ENCODE data around the gene GFOD1.
A peak's percentile ranks its signal among the peaks of the same experiment; 100 is the strongest.

GFOD1 gene

DNA sequence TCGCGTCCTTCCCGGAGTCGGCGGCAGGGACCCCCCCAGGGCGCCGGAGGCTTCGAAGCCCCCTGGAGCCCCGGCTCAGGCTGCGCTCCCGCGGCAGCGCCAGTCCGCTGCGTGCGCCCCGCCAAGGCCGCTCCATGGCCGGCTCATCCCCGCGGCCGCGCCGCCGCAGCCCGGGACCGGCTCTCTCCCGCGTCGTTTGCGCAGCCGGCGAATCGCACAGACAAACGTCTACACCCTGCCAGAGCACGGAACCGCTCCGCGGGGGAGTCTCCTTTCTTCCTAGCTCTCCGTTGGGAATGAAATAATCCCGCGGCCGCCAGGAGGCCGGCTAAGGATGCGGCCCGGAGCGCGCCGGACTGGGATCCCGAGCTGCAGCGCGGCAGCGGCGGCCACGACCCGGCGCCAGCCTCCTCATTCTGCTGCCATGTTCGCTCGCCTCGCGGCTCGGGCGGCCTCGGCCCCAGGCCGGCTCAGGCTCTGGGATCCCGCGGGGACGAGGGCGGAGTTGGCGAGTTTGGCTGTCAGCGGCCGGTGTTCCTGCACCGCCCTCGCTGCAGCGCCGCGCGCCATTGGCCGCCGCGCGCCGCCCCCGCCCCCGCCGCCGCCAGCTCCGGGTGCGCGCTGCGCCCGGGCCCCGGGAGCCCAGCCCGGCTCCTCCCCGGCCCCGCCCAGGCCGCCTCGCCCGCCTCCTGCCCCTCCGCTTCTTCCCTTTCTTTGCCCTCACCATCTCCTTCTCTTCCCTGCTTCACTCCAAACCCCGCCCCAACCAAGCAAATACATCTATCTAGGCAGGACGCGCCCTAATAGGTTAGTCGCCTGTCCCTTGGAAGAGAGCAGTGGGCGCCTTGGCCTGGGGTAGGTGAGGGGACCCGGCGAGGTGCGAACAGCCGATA is at the start of gene GFOD1:
GFOD1 (minus strand) TSS at position 479 of the 893 bp plus-strand sequence. CDS start 710 bp downstream, outside the sequence.
- peak; percentile 27 for FAIRE-seq
- DNase-seq (ENCODE audit: low spot score) = peak; percentile 93

DNA sequence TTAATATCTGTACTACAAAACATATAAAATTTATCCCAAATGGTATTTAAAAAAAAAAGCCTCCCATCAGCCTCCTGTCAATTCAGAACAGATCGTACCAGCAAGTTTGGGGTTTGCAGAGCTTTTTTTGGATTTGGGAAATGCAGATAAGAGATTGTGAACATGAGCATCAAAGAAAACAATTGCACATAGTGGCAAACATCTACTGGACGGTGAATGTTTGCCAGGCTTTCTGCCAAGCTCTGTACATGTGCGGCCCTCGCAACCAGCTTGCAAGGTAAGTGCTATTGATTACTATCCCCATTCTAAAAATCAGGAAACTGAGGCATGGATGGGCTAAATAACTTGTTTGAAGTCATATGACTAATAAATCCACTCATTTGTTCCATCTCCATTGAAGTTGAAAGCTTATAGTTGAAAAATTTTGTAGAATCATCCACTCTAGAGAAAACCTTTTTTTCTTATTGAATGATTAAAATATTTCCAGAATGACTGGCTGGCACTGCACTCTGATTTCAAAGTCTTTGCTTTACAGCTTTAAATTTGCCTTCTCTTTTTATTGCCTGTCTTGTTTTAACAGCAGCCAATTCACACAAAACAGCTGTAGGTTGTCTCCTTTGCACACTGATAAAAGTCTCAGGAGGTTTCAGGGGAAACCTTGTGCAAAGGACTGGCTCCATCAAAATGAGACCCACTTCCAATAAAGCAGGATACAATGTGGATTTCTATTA is 49.6 kb upstream of the GFOD1 start:
- no peak for DNase-seq (ENCODE audit: low spot score)
- no peak for FAIRE-seq

DNA sequence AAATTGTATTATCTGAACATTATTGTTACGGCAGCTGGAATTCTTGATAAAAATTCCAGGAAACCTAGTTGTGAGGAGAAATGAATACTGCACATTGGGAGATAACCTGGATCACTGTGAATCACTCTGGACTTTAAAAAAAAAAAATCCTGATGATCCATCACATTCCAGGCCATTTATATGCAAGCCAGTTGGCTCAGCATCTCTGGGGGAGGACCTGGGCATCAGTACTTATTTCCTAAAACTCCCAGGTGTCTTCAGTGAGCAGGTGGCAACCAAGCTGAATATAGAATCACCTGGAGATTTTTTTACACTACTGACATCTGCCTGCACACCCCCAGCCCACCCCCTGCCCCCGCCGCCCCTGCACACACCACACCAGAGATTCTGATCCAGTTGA is 47.9 kb upstream of the GFOD1 start:
- no peak for FAIRE-seq

DNA sequence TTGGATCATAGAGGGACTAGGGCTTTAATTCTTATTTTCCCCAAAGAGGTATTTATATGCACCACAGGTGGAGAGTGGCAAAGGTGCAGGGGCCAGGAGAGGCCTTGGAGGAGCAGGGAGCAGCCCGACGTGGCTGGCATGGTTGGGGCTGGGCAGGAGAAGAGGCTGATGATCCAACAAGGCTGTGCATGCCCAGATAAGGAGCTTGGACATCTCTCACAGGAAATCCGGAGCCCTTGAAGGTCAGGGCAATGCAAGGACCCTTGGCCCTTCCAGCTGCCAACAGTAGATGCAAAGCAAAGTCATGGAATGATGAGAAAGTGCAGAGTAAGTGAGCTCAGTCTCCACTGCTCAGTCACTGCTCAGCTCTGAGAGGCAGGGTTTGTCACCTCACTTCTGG is 47.1 kb upstream of the GFOD1 start:
- DNase-seq (ENCODE audit: low spot score) (no peak), FAIRE-seq (no peak)

More for the DNA sequence above, 47.9 kb upstream of the GFOD1 start:
- DNase-seq (ENCODE audit: low spot score) = no peak

DNA sequence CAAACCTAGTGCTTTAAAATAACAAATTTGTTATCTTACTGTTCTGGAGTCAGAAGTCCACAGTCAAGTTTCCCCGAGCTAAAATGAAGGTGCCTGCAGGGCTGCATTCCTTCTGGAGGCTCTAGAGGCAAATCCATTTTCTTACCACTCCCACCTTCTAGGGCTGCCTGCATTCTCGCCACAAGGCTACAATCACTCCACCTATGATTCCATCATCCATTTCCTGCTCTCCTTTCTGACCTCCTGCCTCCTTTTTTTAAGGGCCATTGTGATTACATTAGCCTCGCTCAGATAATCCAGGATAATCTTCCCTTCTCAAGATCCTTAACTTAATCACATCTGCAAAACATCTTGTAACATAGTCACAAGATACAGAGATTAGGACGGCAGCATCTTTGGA is 44.6 kb upstream of the GFOD1 start:
- DNase-seq (ENCODE audit: low spot score) = no peak
- FAIRE-seq = no peak

DNA sequence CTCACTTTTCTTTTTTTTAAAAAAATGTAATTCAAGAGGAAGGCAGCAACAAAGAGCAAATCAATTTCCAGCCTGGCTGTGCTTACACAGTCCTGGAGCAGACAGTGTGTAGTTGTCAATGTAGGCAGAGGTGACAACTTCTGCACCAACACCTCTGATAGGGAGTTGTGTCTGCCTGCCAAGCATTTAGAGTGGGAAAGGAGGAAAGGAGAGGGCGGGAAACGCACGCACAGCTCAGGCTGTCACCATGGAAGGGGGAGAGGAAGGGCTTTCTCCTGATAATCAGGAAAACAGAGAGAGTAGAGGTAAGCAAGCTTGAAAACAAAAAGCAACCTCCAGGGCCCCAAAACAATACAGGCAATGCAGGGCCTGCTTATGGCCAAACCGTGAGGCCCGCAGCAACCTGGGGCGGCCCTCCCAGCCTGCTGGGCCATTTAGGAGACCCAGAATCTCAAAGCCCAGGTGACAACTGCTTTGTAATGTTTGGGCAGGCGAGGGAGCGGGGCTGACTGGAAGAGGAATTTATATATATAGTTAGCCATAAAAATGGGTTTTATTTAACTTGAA is 41.5 kb upstream of the GFOD1 start:
- no peak for FAIRE-seq
- DNase-seq (ENCODE audit: low spot score) = no peak

- DNase-seq (ENCODE audit: low spot score) (no peak), FAIRE-seq (no peak)
Measured at GRCh38 chr6:13528232-13528631, 40.8 kb upstream of the GFOD1 start.

GRCh38 chr6:13527671-13528056 is 40.3 kb upstream of the GFOD1 start:
- DNase-seq (ENCODE audit: low spot score) = no peak
- no peak for FAIRE-seq

- FAIRE-seq (no peak), DNase-seq (ENCODE audit: low spot score) (peak; percentile 10)
Measured at GRCh38 chr6:13526727-13527670, 39.6 kb upstream of the GFOD1 start.

- DNase-seq (ENCODE audit: low spot score) (no peak), FAIRE-seq (no peak)
Measured at GRCh38 chr6:13526357-13526726, 38.9 kb upstream of the GFOD1 start.

GRCh38 chr6:13524801-13525508 is 37.6 kb upstream of the GFOD1 start:
- DNase-seq (ENCODE audit: low spot score) (no peak), FAIRE-seq (no peak)

DNA sequence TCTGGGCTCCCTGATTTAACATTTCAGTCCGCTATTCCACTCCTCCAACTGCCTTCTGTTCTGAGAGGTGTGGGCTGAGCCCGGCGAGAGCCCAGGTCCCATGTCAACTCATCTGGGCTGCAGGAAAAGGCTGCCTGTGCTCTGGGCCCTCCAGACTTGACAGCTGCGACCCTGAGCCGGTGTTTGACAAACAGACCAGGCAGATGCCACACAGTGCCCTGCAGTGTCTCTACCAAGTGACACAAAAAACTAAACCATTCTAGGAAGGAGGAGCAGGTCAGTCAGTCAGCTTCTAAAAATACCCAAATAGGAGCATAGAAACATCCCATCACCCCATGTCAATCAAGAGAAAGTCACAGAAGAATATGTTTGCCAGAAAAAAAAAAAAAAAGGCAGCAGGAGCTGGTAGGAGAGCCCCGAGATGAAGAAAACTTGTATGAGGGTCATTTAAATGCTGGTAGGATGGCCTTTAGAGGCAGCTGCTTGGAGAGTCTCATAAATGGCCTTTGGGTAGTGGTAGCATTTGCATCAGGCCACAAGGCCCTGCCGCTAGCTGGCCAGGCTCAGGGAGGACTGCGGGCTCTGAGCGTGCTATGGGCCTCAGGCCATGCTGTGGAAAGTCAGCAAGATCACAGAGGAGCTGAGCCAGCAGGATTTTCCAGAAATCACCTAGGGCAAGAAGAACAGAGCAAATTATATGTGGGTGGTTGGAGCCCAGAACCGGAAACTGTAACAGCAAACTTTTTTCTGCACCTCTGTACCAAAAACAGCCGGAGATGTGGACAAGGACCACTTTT is 36.6 kb upstream of the GFOD1 start:
- no peak for DNase-seq (ENCODE audit: low spot score)
- no peak for FAIRE-seq

DNA sequence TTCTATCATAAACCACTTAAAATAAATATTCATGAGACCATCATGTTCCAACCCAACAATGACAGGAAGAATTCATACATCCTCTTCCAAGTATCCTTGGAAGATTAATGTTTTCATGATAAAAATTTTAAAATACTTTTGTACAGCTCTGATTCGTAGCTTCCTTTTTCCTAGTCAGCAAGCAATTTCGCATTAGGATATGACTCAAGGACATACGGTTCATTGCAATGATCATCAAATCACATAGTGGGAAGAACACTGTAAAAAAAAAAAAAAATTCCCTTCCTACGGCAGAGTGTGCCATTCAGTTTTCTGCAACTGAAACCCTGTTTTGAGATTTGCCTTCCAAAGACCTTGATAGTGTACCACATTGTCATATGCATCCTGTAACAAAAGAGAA is 35.3 kb upstream of the GFOD1 start:
- DNase-seq (ENCODE audit: low spot score) (no peak), FAIRE-seq (no peak)

DNA sequence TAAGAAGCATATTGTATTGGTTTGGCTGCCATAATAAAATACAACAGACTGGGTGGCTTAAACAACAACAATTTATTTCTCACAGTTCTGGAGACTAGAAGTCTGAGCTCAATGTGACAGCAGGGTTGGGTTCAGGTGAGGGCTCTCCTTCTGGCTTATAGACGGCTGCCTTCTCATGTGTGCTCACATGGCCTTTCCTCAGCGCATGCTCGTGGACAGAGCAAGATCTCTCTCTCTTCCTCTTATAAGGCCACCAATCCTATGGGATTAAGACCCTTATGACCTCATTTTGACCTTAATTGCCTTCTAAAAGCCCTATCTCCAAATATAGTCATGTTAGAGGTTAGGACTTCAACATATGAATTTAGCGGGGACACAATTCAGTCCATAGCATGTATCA is 32.4 kb upstream of the GFOD1 start:
- no peak for FAIRE-seq
- DNase-seq (ENCODE audit: low spot score) = no peak

GRCh38 chr6:13517116-13517515 is 29.7 kb upstream of the GFOD1 start:
- FAIRE-seq (no peak), DNase-seq (ENCODE audit: low spot score) (no peak)

GRCh38 chr6:13515912-13516311 is 28.5 kb upstream of the GFOD1 start:
- no peak for FAIRE-seq
- DNase-seq (ENCODE audit: low spot score) = no peak

GRCh38 chr6:13513626-13514502 is 26.5 kb upstream of the GFOD1 start:
- no peak for FAIRE-seq
- no peak for DNase-seq (ENCODE audit: low spot score)

DNA sequence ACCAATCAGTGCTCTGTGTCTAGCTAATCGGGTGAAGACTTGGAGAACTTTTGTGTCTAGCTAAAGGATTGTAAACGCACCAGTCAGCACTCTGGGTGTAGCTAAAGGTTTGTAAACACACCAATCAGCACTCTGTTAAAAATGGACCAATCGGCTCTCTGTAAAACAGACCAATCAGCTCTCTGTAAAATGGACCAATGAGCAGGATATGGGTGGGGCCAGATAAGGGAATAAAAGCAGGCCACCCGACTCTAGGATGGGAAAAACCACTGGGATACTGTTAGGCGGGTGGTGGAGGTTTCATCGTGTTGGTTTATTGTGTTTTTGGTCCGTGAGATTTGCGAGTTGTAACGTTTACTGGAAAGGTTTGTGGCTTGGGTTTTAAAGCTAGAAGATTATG is 25.5 kb upstream of the GFOD1 start:
- DNase-seq (ENCODE audit: low spot score) (no peak), FAIRE-seq (no peak)
